SK-N-DZ (cell line): ENCODE data around the gene GARRE1.

Experiments used
- DNase-seq: peaks from one replicate; pipeline ENCODE4 v3.0.0-alpha.2; 2015; ENCODE audit warnings: low spot score

Gene GARRE1

GRCh38 chr19:34288381-34288780 is 34.0 kb downstream of the GARRE1 start:
- DNase-seq = no peak

- DNase-seq = no peak
Observed at GRCh38 chr19:34291235-34291634, 36.9 kb downstream of the GARRE1 start.

DNA sequence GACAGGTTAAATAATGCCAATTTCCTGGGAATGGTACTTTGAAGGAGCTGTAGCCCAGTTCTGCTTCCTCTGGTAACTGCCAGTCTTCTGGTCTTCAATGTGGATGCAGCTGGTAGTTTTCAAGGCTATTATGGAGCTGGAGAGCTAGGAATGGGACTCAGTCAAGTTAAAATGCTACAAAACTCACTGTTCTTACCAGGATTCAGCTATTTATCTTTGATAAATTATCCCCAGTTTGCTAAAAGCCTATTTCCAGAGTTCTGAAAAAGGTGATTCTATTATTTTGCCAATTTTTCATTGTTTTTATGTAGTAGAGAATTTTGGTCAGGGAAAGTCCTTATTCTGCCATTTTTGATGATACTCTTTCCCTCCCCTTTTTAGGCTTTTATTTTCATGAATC is 40.7 kb downstream of the GARRE1 start:
- no peak for DNase-seq

- no peak for DNase-seq
Observed at GRCh38 chr19:34298891-34299520, 44.7 kb downstream of the GARRE1 start.

- no peak for DNase-seq
Observed at GRCh38 chr19:34299576-34299975, 45.2 kb downstream of the GARRE1 start.

DNA sequence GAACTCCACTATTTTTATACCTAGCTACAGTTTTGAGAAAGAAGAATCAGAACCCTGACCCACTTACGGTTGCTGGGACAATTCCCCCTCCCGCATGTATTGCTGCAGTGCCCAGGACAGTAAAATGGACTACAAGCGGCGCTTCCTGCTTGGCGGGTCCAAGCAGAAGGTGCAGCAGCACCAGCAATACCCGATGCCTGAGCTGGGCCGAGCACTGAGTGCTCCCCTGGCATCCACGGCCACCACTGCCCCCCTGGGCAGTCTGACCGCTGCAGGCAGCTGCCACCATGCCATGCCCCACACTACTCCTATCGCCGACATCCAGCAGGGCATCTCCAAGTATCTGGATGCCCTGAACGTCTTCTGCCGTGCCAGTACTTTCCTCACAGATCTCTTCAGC is 46.0 kb downstream of the GARRE1 start:
- no peak for DNase-seq

DNA sequence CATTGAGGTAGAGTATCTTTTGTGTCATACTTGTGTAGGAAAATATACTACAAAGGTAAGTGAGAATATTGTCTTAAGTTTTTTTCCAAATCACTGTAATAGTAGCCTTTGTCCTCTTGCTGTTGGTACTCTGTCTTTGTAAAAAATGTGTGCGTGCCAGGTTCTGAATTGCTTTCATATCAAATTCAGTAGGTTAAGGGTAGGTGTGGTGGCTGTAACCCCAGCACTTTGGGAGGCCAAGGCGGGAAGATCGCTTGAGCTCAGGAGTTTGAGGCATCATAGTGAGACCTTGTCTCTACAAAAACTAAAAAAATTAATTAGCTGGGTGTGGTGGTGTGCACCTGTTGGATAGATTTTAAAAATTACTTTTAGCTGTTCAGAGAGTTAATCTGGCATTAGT is 46.6 kb downstream of the GARRE1 start:
- DNase-seq = no peak
